H9 (cell line): ENCODE results near the gene AIFM2. TPM values are rescaled to one million over a fixed set of nuclear protein-coding genes. Genes with fewer than 3 reads are reported as not detected.
A peak's percentile ranks its signal among the peaks of the same experiment; 100 is the strongest.

ENCODE experiments used
- DNase-seq: peaks from one replicate; pipeline ENCODE4 v3.0.0-alpha.2; 2017
- H2AFZ ChIP-seq: one replicate; pipeline ENCODE4 v1.6.1; 2013; ENCODE audit warnings: mild to moderate bottlenecking, low read length, control low read depth, moderate library complexity
- H2AK5ac ChIP-seq: 2 replicates; pipeline ENCODE4 v1.6.1; 2013; ENCODE audit warnings: low read length, control low read depth, mixed read lengths; ENCODE audit not compliant: insufficient read length
- H2BK120ac ChIP-seq: one replicate; pipeline ENCODE4 v1.6.1; 2013; ENCODE audit warnings: low read depth, mild to moderate bottlenecking, low read length, control low read depth, inconsistent platforms; ENCODE audit not compliant: poor library complexity, severe bottlenecking
- H2BK12ac ChIP-seq: 2 replicates; pipeline ENCODE4 v1.6.1; 2013; ENCODE audit warnings: low read length, control low read depth, mixed read lengths, low read depth; ENCODE audit not compliant: insufficient read length
- H2BK15ac ChIP-seq: 2 replicates; pipeline ENCODE4 v1.6.1; 2013; ENCODE audit warnings: low read depth, low read length, control low read depth
- H2BK20ac ChIP-seq: one replicate; pipeline ENCODE4 v1.6.1; 2013; ENCODE audit warnings: low read depth, mild to moderate bottlenecking, low read length, control low read depth, inconsistent platforms; ENCODE audit not compliant: poor library complexity, severe bottlenecking
- H2BK5ac ChIP-seq: 2 replicates; pipeline ENCODE4 v1.6.1; 2013; ENCODE audit warnings: low read length, control low read depth, mixed read lengths; ENCODE audit not compliant: insufficient read length
- H3K14ac ChIP-seq: 2 replicates; pipeline ENCODE4 v1.6.1; 2013; ENCODE audit warnings: low read length, control low read depth; ENCODE audit not compliant: insufficient read depth
- H3K18ac ChIP-seq: 2 replicates; pipeline ENCODE4 v1.6.1; 2013; ENCODE audit warnings: low read depth, mild to moderate bottlenecking, mixed read lengths, low read length, control low read depth; ENCODE audit not compliant: insufficient read length
- H3K23ac ChIP-seq: 2 replicates; pipeline ENCODE4 v1.6.1; 2013; ENCODE audit warnings: low read length, control low read depth, mixed read lengths, low read depth; ENCODE audit not compliant: insufficient read length
- H3K23me2 ChIP-seq: 2 replicates; pipeline ENCODE4 v1.6.1; 2013; ENCODE audit warnings: low read depth, mild to moderate bottlenecking, mixed read lengths, low read length, control low read depth; ENCODE audit not compliant: insufficient read length, poor library complexity, severe bottlenecking
- H3K27ac ChIP-seq: 2 replicates; pipeline ENCODE4 v1.5.1; 2013; ENCODE audit warnings: low read length, control low read depth, mixed read lengths, low read depth; ENCODE audit not compliant: insufficient read length
- H3K27me3 ChIP-seq: 2 replicates; pipeline ENCODE4 v1.6.1; 2013; ENCODE audit warnings: low read length, control low read depth, inconsistent platforms; ENCODE audit not compliant: insufficient read depth
- H3K4ac ChIP-seq: 2 replicates; pipeline ENCODE4 v1.6.1; 2013; ENCODE audit warnings: low read depth, mild to moderate bottlenecking, control low read depth, inconsistent platforms, low read length, moderate library complexity
- H3K4me1 ChIP-seq: 2 replicates; pipeline ENCODE4 v1.6.1; 2013; ENCODE audit warnings: low read length, control low read depth, inconsistent platforms; ENCODE audit not compliant: insufficient read depth
- H3K4me2 ChIP-seq: 2 replicates; pipeline ENCODE4 v1.6.1; 2013; ENCODE audit warnings: low read length, control low read depth, mixed read lengths; ENCODE audit not compliant: insufficient read length, insufficient read depth
- H3K56ac ChIP-seq: 2 replicates; pipeline ENCODE4 v1.6.1; 2013; ENCODE audit warnings: low read depth, mild to moderate bottlenecking, mixed read lengths, low read length, control low read depth; ENCODE audit not compliant: insufficient read length
- H3K79me1 ChIP-seq: 2 replicates; pipeline ENCODE4 v1.6.1; 2013; ENCODE audit warnings: low read depth, mild to moderate bottlenecking, moderate library complexity, low read length, control low read depth, inconsistent platforms; ENCODE audit not compliant: insufficient read depth, poor library complexity, severe bottlenecking
- H3K79me2 ChIP-seq: 2 replicates; pipeline ENCODE4 v1.6.1; 2013; ENCODE audit warnings: low read length, control low read depth, inconsistent platforms; ENCODE audit not compliant: insufficient read depth
- H3K9ac ChIP-seq: 2 replicates; pipeline ENCODE4 v1.6.1; 2013; ENCODE audit warnings: low read length, control low read depth, mixed read lengths; ENCODE audit not compliant: insufficient read length; ENCODE audit errors: extremely low read depth
- H3K9me3 ChIP-seq: one replicate; pipeline ENCODE4 v1.6.1; 2013; ENCODE audit warnings: low read depth, low read length, inconsistent platforms; ENCODE audit not compliant: control insufficient read depth
- H3T11ph ChIP-seq: one replicate; pipeline ENCODE4 v1.6.1; 2013; ENCODE audit warnings: mild to moderate bottlenecking, low read length, control low read depth, inconsistent platforms
- H4K20me1 ChIP-seq: one replicate; pipeline ENCODE4 v1.6.1; 2013; ENCODE audit not compliant: control insufficient read depth, insufficient read length, insufficient read depth
- H4K5ac ChIP-seq: 2 replicates; pipeline ENCODE4 v1.6.1; 2013; ENCODE audit warnings: low read depth, mild to moderate bottlenecking, mixed read lengths, low read length, control low read depth; ENCODE audit not compliant: insufficient read length
- H4K8ac ChIP-seq: replicated peaks from 2 replicates; pipeline ENCODE4 v1.6.1; 2013; ENCODE audit warnings: low read length, control low read depth, mixed read lengths, low read depth; ENCODE audit not compliant: insufficient read length
- H4K91ac ChIP-seq: 2 replicates; pipeline ENCODE4 v1.6.1; 2013; ENCODE audit warnings: low read depth, mild to moderate bottlenecking, moderate library complexity, mixed read lengths, low read length, control low read depth; ENCODE audit not compliant: insufficient read length
- H3K27ac Mint-ChIP-seq, 3 experiments: 2 replicates in 2 of 3; 3 replicates in 1 of 3; pipeline ENCODE4 v1.8.0; 2020 to 2021; ENCODE audit warnings: mixed read lengths in 3 of 3, mild to moderate bottlenecking in 1 of 3, moderate library complexity in 1 of 3
- H3K27me3 Mint-ChIP-seq: 2 replicates; pipeline ENCODE4 v1.8.0; 2021; ENCODE audit warnings: low read depth, mild to moderate bottlenecking, moderate library complexity, mixed read lengths
- H3K36me3 Mint-ChIP-seq, 3 experiments: 2 replicates in 2 of 3; 3 replicates in 1 of 3; pipeline ENCODE4 v1.8.0; 2020 to 2021; ENCODE audit warnings: low read depth in 3 of 3, mixed read lengths in 3 of 3; ENCODE audit not compliant: insufficient read depth in 1 of 3
- H3K4me1 Mint-ChIP-seq, 2 experiments: 2 replicates each; pipeline ENCODE4 v1.8.0; 2020; ENCODE audit warnings: mixed read lengths in 2 of 2
- H3K4me3 Mint-ChIP-seq, 2 experiments: 2 replicates in 1 of 2; 3 replicates in 1 of 2; pipeline ENCODE4 v1.8.0; 2020 to 2021; ENCODE audit warnings: mild to moderate bottlenecking in 2 of 2, mixed read lengths in 2 of 2, moderate library complexity in 1 of 2
- H3K9me3 Mint-ChIP-seq, 2 experiments: 2 replicates in 1 of 2; 3 replicates in 1 of 2; pipeline ENCODE4 v1.8.0; 2020; ENCODE audit warnings: mild to moderate bottlenecking in 2 of 2, mixed read lengths in 2 of 2, moderate library complexity in 1 of 2
- CTCF ChIP-seq: fragments of 200-600 bp; sonication (generic); conservative IDR thresholded peaks from 3 replicates; pipeline ENCODE4 v1.8.0; 2021; ENCODE audit warnings: antibody characterized with exemption, mild to moderate bottlenecking
- WGBS: extraction: QIAGEN DNeasy Blood & Tissue Kit; methylation state at CpG from one replicate; pipeline ENCODE4 v1.1.7; 2013; ENCODE audit warnings: missing lambda C conversion rate, low lambda C conversion rate, mixed read lengths; ENCODE audit not compliant: insufficient read length; ENCODE audit errors: extremely low coverage; 5-methylcytosine and 5-hydroxymethylcytosine counted together
- total RNA-seq: library from RNA; stranded (reverse); gene quantifications from 2 replicates; pipeline ENCODE4 v1.2.1, GENCODE V29; 2021

AIFM2 gene
- total RNA-seq, 1 experiment from 2014 or later = 5.3 TPM

GRCh38 chr10:70118196-70118595, 14.4 kb downstream of the AIFM2 start:
- no peak overlapping the region for H3K23ac ChIP-seq
- WGBS = no CpG with 5 or more reads among the region's 3 CpGs
- H3K4me3 Mint-ChIP-seq = no peak overlapping the region

More at GRCh38 chr10:70118196-70118595, 14.4 kb downstream of the AIFM2 start:
- Histone ChIP-seq H3K9ac (no peak overlapping the region), H2BK12ac (no peak overlapping the region), H3K4me1 (no peaks in the 10 kb centered on the region), H3K14ac (no peak overlapping the region), H3K79me2 (no peaks in the 10 kb centered on the region), H3K9me3 (no peaks in the 10 kb centered on the region), H3K23me2 (no peaks in the 10 kb centered on the region), H3K79me1 (no peaks in the 10 kb centered on the region), H2BK20ac (no peak overlapping the region), H2AFZ (no peak overlapping the region), H4K8ac (no peak overlapping the region), H4K5ac (no peak overlapping the region), H3T11ph (no peak overlapping the region), H2AK5ac (no peak overlapping the region), H4K91ac (no peak overlapping the region), H2BK5ac (no peak overlapping the region), H3K4ac (no peak overlapping the region), H3K56ac (no peak overlapping the region), H3K27ac (no peak overlapping the region), H2BK120ac (no peak overlapping the region), H4K20me1 (no peaks in the 10 kb centered on the region), H3K18ac (no peak overlapping the region), H3K27me3 (no peaks in the 10 kb centered on the region), H2BK15ac (no peak overlapping the region), H3K4me2 (no peak overlapping the region)
- no peak for DNase-seq
- H3K36me3 Mint-ChIP-seq = peaks cover 3 to 10% (median 4%) of the 10 kb centered on the region in 3 experiments; a peak in 5 of 7 replicates
- peaks cover 5 to 9% of the 10 kb centered on the region in 2 experiments for H3K4me1 Mint-ChIP-seq
- H3K27ac Mint-ChIP-seq = peak overlapping the region in 1 of 3 experiments; percentile 67; a peak in 1 of 7 replicates
- TF ChIP-seq CTCF = no peak
- H3K27me3 Mint-ChIP-seq = no peaks in the 10 kb centered on the region
- no peaks in the 10 kb centered on the region for H3K9me3 Mint-ChIP-seq
